VCaP (cell line): ENCODE measurements around the gene GDAP1L1.

Experiments used
- H3K27ac ChIP-seq: fragments of 450-650 bp; 2 replicates; pipeline ENCODE4 v1.5.1; 2017
- CTCF ChIP-seq: fragments of 450-650 bp; conservative IDR thresholded peaks from 2 replicates; pipeline ENCODE4 v1.5.1; 2017; ENCODE audit warnings: mild to moderate bottlenecking, moderate library complexity

The GDAP1L1 gene

GRCh38 chr20:44258226-44258890, 11.2 kb downstream of the GDAP1L1 start:
- H3K27ac ChIP-seq = no peak overlapping the region
- no peak for TF ChIP-seq CTCF

- no peak overlapping the region for H3K27ac ChIP-seq
- TF ChIP-seq CTCF = no peak
These were observed 17.2 kb downstream of the GDAP1L1 start for GRCh38 chr20:44264287-44264686.

GRCh38 chr20:44268802-44269201, 21.7 kb downstream of the GDAP1L1 start:
- TF ChIP-seq CTCF = no peak

DNA sequence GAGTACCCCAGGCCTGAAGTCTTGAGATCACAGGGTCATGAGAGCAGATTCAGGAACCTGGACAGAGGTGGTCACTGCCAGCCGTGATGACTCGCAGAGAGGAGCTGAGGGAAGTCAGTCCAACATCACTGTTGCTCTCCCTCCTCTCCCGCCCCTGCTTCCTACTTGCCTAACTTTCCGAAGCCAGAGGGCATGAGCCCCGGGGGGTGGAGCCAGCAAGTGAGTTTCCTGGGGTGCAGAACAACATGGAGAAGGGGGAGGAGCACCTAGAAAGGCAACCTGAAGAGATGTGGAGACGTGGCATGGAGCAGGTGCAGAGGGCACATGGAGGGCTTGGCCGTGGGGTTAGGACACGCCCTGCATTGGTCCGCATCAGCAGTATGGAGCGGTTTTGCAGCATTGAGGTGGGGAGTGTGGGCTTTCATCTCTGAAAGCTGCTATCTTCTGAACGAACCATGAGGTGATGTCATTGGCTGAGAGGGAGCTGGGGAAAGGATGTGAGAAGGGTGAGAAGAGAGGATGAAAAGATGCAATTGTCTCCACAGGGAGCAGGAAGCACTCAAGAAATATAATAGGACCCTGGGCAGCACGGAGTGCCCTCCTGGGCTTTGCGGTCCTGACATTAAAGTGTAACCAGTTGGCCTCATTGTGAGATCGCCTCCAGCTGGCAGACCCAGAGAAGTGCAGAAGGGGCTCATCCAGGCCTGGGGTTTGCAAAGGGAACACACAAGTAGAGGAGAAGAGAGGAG, 25.0 kb downstream of the GDAP1L1 start:
- TF ChIP-seq CTCF = peak; percentile 26; the same call in 1 of the 2 replicates
- no peak overlapping the region for H3K27ac ChIP-seq

More at GRCh38 chr20:44268802-44269201, 21.7 kb downstream of the GDAP1L1 start:
- H3K27ac ChIP-seq = no peak overlapping the region

- TF ChIP-seq CTCF = no peak
- H3K27ac ChIP-seq = no peak overlapping the region
These were observed 26.4 kb downstream of the GDAP1L1 start for GRCh38 chr20:44273231-44274215.

- no peak for TF ChIP-seq CTCF
- H3K27ac ChIP-seq = no peak overlapping the region
These were observed 27.4 kb downstream of the GDAP1L1 start for GRCh38 chr20:44274303-44275017.
